ENCODE data around the gene BHMT.

BHMT gene

GRCh38 chr5:79111387-79111959 lies at the start of gene BHMT:
Gene BHMT (plus strand): TSS chr5:79111809. CDS start chr5:79111886, 77 bp downstream.
- DNase-seq: no peak

- DNase-seq: no peak
Observed at GRCh38 chr5:79062436-79062835, 49.2 kb upstream of the BHMT start.

- DNase-seq: no peak
Observed at GRCh38 chr5:79069488-79070349, 41.9 kb upstream of the BHMT start, which contains the start of the genes BHMT2 and DMGDH. Gene BHMT2 (plus strand): TSS chr5:79069767. CDS start chr5:79069783, 16 bp downstream. Gene DMGDH (minus strand): TSS chr5:79069674. CDS start chr5:79069620, 54 bp downstream.

- DNase-seq: no peak
Observed at GRCh38 chr5:79070350-79070667, 41.3 kb upstream of the BHMT start.

- DNase-seq: no peak
Observed at GRCh38 chr5:79074641-79075040, 37.0 kb upstream of the BHMT start.

- no peak for DNase-seq
Observed at GRCh38 chr5:79075646-79076426, 35.8 kb upstream of the BHMT start.

GRCh38 chr5:79076819-79077218 lies 34.8 kb upstream of the BHMT start:
- no peak for DNase-seq

GRCh38 chr5:79077680-79078365 lies 33.8 kb upstream of the BHMT start:
- DNase-seq: no peak

- no peak for DNase-seq
Observed at GRCh38 chr5:79080804-79081203, 30.8 kb upstream of the BHMT start.

GRCh38 chr5:79081779-79082178 lies 29.8 kb upstream of the BHMT start:
- no peak for DNase-seq

- DNase-seq: no peak
Observed at GRCh38 chr5:79086116-79086515, 25.5 kb upstream of the BHMT start.

GRCh38 chr5:79088507-79088906 lies 23.1 kb upstream of the BHMT start:
- no peak for DNase-seq

- DNase-seq: no peak
Observed at GRCh38 chr5:79091064-79091463, 20.5 kb upstream of the BHMT start.

- no peak for DNase-seq
Observed at GRCh38 chr5:79093762-79094161, 17.8 kb upstream of the BHMT start.

- DNase-seq: no peak
Observed at GRCh38 chr5:79105868-79106267, 5.7 kb upstream of the BHMT start.

GRCh38 chr5:79107020-79107796 lies 4.4 kb upstream of the BHMT start:
- no peak for DNase-seq

- no peak for DNase-seq
Observed at GRCh38 chr5:79108086-79108485, 3.5 kb upstream of the BHMT start.

GRCh38 chr5:79108792-79109191 lies 2.8 kb upstream of the BHMT start:
- no peak for DNase-seq

GRCh38 chr5:79109527-79110492 lies 1.8 kb upstream of the BHMT start:
- peak; percentile 45 for DNase-seq

GRCh38 chr5:79111960-79112702 lies 522 bp downstream of the BHMT start:
- no peak for DNase-seq
